IPS-15b (cell line): Measurements from ENCODE around the gene FAR1.
"Not testable (repeated sequence)": the region's sequence is repeated elsewhere in the genome, so short reads cannot be mapped to it uniquely, and the experiment has no call there.

Experiments
- H3K27me3 ChIP-seq: one replicate; pipeline ENCODE4 v1.6.1; 2013; ENCODE audit warnings: low read length; ENCODE audit not compliant: control insufficient read depth, insufficient read depth
- H3K36me3 ChIP-seq: one replicate; pipeline ENCODE4 v1.6.1; 2013; ENCODE audit warnings: low read length; ENCODE audit not compliant: control insufficient read depth, insufficient read depth
- H3K4me1 ChIP-seq: one replicate; pipeline ENCODE4 v1.6.1; 2013; ENCODE audit warnings: mild to moderate bottlenecking, low read length; ENCODE audit not compliant: control insufficient read depth, insufficient read depth
- H3K4me3 ChIP-seq: one replicate; pipeline ENCODE4 v1.5.1; 2013; ENCODE audit warnings: low read depth, low read length
- H3K9ac ChIP-seq: one replicate; pipeline ENCODE4 v1.6.1; 2013; ENCODE audit warnings: low read depth, mild to moderate bottlenecking, low read length
- H3K9me3 ChIP-seq: one replicate; pipeline ENCODE4 v1.6.1; 2013; ENCODE audit warnings: mild to moderate bottlenecking, low read length; ENCODE audit not compliant: control insufficient read depth, insufficient read depth

The FAR1 gene

DNA sequence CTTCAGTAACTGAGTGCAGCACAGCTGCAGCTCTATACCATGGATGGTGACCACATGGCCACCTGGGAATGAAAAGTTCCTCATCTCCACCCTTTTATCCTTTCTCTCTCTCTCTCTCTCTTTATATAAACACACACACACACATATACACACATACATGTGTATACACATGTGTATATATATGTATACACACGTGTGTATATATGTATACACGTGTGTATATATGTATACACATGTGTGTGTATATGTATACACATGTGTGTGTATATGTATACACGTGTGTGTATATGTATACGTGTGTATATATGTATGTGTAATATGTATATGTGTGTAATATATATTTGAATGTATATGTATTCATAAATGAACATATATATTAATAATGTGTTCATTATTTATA, 18.8 kb upstream of the FAR1 start:
- Histone ChIP-seq H3K4me1 (peaks cover 2% of the 10 kb centered on the region), H3K9me3 (no peaks in the 10 kb centered on the region), H3K27me3 (no peaks in the 10 kb centered on the region), H3K36me3 (no peaks in the 10 kb centered on the region), H3K4me3 (no peak overlapping the region), H3K9ac (no peak overlapping the region)

DNA sequence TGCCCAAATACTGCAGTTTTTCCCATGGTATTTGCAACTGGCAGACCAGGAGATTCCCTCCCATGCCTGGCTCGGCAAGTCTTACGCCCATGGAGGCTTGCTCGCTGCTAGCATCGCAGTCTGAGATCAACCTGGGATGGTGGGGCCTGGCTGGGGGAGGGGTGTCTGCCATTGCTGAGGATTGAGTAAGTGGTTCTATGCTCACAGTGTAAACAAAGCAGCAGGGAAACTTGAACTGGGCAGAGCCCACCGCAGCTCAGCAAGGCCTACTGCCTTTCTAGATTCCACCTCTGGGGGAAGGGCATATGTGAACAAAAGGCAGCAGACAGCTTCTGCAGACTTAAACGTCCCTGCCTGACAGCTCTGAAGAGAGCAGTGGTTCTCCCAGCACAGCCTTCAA, 17.0 kb upstream of the FAR1 start:
- not testable (repeated sequence) for H3K4me3 ChIP-seq, H3K9me3 ChIP-seq, H3K4me1 ChIP-seq, H3K36me3 ChIP-seq, H3K9ac ChIP-seq, H3K27me3 ChIP-seq

DNA sequence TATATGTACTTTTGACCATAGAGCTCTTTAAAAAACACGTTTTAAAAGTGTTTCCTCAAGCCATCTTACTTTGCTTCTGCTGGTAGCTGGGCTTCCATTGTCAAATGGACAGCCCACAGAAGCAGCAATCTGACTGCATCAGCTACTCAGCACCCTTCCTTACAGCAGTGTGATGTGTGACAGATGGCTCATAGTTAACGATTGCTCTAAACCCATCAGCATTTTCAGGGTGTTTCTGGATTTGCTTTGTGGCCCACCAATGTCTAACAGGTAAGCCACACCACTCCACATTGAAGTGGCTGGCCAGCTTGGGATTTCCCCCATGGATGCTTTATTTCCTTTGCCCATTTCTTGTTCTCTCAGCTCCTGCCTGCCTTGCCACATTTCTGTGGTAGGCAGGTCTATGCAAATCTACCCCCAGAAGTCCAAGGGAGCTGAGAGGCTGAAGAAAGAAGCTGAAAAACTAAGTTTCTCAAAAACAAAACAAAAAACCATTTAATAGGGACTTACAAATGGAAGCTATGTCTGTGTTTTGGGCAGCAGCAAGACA, 7.3 kb upstream of the FAR1 start:
- no peaks in the 10 kb centered on the region for H3K27me3 ChIP-seq
- no peak overlapping the region for H3K9ac ChIP-seq
- no peaks in the 10 kb centered on the region for H3K36me3 ChIP-seq
- no peak overlapping the region for H3K4me3 ChIP-seq
- peaks cover 8% of the 10 kb centered on the region for H3K9me3 ChIP-seq
- H3K4me1 ChIP-seq, result no peaks in the 10 kb centered on the region

DNA sequence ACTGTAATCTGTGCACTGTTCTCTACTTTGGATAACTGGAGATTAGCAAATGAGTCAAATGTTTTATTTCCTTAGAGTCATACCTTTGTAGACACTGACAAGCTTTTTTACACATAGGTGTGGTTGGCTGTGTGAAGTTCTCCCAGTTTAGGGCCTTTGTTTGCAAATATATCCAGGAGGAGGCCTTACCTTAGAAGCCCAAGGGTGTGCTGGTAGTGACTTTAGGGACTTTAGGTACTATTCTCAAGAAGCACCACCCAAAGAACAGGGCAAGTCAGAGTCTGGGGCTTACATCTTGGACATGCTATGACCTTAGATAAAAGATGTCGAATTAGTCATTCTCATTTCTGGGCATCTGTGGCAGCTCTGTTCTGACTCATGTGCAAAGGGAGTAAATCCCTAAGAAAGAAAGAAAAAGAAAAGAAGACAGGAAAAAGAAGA, 4.8 kb upstream of the FAR1 start:
- peaks cover 8% of the 10 kb centered on the region for H3K9me3 ChIP-seq
- no peak overlapping the region for H3K4me3 ChIP-seq
- no peaks in the 10 kb centered on the region for H3K27me3 ChIP-seq
- no peak overlapping the region for H3K9ac ChIP-seq
- no peaks in the 10 kb centered on the region for H3K4me1 ChIP-seq
- H3K36me3 ChIP-seq, result no peaks in the 10 kb centered on the region

DNA sequence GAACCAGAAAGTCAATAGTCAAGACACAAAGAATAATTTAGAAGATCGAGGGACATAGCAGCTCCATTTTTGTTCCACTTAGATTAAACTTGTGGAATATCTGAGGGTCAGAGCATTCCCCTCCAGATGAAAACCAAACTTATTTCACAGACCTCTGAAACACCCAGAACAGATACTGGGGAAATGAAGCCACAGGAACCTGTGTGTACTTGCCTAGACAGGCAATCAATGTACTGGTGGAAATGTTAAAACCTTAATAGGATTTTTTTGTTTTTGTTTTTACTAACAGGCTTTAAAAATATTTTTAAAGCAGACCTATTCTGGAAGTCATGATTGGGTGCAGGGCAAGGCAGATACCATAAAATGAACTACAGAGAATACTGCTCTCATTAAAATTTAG, 4.1 kb upstream of the FAR1 start:
- Histone ChIP-seq H3K36me3 (no peaks in the 10 kb centered on the region), H3K4me3 (no peak overlapping the region), H3K4me1 (no peaks in the 10 kb centered on the region), H3K9me3 (peaks cover 7% of the 10 kb centered on the region), H3K9ac (no peak overlapping the region), H3K27me3 (no peaks in the 10 kb centered on the region)

DNA sequence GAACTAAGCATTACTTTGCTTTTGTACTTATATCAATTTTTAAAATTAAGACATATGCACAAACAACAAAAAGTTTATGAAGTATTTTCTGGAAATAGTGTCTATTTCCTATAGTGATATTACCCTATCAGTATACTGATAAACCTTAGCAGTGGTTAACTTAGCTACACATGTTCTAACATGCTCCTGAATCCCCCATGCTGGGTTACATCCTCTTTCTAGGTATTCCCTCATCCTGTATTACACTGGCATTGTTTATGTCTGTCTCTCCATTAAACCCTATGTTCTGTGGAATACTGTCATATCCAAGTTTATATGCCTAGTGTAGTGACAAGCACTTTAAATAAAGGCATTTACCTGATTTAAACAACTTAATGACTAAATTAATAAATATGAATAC, 1.8 kb upstream of the FAR1 start:
- H3K36me3 ChIP-seq, result no peaks in the 10 kb centered on the region
- no peaks in the 10 kb centered on the region for H3K27me3 ChIP-seq
- no peak overlapping the region for H3K9ac ChIP-seq
- peaks cover 2% of the 10 kb centered on the region for H3K4me1 ChIP-seq
- H3K4me3 ChIP-seq, result no peak overlapping the region
- no peaks in the 10 kb centered on the region for H3K9me3 ChIP-seq

DNA sequence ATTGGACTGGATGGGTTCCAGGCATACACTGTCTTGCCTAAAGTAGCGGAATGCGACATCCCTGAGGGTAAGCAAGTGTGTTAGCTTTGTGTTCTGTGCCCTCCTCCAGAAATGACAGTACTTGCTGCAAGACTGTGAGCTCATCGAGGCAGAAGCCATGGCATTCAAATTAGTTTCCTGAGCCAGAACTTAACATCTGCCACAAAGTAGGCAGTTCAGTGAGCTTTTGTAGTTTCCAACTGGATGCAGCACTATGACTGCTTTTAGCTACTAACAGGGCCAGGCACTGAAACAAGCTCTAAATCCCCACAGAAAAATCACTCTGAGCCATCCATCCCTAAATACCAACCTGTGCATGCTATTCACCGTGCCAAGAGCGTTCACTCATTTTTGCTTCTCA, 1.2 kb upstream of the FAR1 start:
- H3K4me3 ChIP-seq, result peak overlapping the region; percentile 77
- H3K27me3 ChIP-seq, result no peaks in the 10 kb centered on the region
- H3K4me1 ChIP-seq, result peaks cover 3% of the 10 kb centered on the region
- H3K36me3 ChIP-seq, result no peaks in the 10 kb centered on the region
- H3K9me3 ChIP-seq, result no peaks in the 10 kb centered on the region
- no peak overlapping the region for H3K9ac ChIP-seq

DNA sequence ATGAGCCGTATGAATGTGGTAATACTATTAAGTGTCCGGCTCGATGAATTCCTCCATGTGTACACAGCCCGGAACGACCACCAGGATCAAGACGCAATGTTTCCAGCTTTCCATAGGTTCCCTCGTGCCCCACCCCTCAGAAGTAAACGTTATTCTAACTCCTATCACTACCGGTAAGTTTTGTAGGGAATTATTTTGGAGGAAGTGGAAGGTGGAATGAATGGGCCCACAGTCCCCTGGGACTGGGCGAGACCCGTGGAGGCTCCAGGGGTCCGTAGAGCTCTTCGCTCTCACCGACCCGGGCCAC, 720 bp upstream of the FAR1 start:
- H3K4me3 ChIP-seq, result peak overlapping the region; percentile 77
- H3K27me3 ChIP-seq, result no peaks in the 10 kb centered on the region
- peak overlapping the region; percentile 88 for H3K9ac ChIP-seq
- peaks cover 7% of the 10 kb centered on the region for H3K4me1 ChIP-seq
- H3K9me3 ChIP-seq, result no peaks in the 10 kb centered on the region
- no peaks in the 10 kb centered on the region for H3K36me3 ChIP-seq

DNA sequence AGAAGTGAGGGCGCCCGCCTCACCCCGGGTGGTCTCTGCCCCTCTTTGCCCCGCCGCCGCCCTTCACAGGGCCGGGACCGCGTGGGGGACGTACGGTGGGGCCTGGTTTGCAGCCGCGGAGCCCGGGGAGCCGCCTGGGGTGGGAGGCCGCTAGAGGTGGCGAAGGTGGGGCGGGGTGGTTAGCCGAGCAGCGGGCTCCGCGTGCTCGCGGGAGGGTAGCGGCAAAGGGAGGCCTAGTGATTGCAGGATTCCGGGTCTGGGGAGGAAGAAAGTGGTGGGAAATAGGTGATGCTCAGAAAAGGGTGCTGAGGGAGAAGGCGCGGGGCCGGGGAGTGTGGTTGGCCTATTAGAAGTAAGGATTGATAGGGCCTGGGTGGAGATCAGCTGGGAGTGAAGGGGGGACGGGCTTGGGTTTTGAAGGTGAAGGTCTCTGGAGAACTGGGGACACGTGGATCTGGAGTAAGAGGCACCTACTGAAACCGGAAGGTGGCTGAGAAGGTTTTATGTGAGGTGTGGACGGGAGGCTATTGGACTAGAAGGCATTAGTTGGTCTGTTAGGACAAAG, 571 bp downstream of the FAR1 start:
- peak overlapping the region; percentile 89 for H3K4me3 ChIP-seq
- no peaks in the 10 kb centered on the region for H3K27me3 ChIP-seq
- H3K4me1 ChIP-seq, result peaks cover 9% of the 10 kb centered on the region
- H3K36me3 ChIP-seq, result no peaks in the 10 kb centered on the region
- H3K9ac ChIP-seq, result peak overlapping the region; percentile 75
- no peaks in the 10 kb centered on the region for H3K9me3 ChIP-seq

DNA sequence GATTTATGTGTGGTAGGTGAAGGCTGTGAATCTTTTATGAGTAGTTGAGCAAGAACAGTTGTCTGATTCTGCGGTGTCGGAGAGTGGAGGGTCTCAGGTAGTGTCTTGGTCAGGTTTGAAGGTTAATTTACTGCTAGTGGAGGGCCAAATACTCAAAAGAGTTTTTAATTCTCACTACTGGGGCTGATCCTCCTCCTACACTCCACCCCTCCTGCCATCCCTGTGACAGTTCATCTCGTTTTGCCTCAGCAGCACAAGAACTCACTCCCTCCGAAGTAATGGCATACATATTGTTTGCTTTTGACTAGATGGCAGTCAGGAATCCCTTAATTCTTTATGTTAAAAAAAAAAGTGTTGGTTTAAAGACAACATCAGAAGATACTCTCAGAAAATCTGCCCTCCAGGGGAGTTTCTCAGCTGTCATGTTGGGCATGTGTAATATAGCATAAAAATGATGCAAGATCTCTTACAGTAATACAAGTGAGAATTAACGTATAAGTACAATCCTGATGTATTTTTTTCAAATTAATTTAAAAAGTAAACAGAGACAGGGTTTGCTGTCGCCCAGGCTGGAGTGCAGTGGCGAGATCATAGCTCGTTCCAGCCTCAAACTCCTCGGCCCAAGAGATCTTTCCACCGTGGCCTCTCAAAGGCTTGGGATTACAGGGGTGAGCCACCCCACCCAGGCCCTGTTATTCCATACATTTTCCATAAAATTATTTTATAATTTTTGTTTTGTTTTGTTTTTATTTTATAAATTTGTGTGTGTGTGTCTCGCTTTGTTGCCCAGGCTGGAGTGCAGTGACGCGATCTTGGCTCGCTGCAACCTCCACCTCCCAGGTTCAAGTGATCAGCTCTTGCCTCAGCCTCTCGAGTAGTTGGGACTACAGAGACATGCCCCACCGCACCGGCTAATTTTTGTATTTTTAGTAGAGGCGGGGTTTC, 1.3 kb downstream of the FAR1 start:
- Histone ChIP-seq H3K27me3 (no peaks in the 10 kb centered on the region), H3K36me3 (no peaks in the 10 kb centered on the region), H3K4me3 (peak overlapping the region; percentile 89), H3K9me3 (no peaks in the 10 kb centered on the region), H3K9ac (peak overlapping the region; percentile 75), H3K4me1 (peaks cover 9% of the 10 kb centered on the region)

DNA sequence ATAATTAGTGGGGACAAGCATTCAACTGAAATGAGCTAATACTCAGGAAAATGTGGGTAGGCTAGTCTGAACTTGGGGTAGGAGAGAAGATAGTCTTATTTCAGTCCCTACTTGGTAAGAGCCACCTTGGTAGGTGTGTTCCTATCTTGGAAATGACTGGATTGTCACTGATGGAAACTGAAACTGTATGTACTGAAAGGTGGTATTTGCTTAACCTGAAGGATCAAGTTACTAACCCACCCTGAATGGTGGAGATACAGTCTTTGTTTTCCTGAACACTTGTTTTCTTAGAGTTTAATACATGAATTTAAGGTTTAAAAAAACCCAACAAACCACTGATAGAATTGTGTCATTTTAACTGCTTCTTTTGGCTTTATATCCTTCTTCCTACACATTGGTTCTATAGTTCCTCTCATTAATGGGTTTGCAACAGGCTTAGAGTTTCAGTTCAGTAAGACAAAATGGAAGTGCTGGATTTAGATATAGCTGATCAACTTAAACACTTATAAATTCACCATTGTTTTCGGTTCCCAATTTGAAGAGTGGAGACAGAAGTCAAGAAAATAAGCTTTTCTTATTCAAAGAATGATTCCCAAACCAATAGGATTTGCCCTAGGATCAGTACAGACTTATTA, 4.2 kb downstream of the FAR1 start:
- Histone ChIP-seq H3K9me3 (no peaks in the 10 kb centered on the region), H3K4me1 (peaks cover 9% of the 10 kb centered on the region), H3K27me3 (no peaks in the 10 kb centered on the region), H3K36me3 (no peaks in the 10 kb centered on the region), H3K9ac (no peak overlapping the region), H3K4me3 (no peak overlapping the region)
